Measurements from ENCODE around the gene KYAT1.

KYAT1 gene

GRCh38 chr9:128835246-128836210 is 46.2 kb downstream of the KYAT1 start:
- DNase-seq = no peak

GRCh38 chr9:128833696-128834095 is 48.1 kb downstream of the KYAT1 start:
- DNase-seq = no peak

GRCh38 chr9:128829477-128830251 is 52.1 kb downstream of the KYAT1 start, which contains the start of gene SPOUT1:
Gene SPOUT1 (minus strand): TSS chr9:128829794. CDS start chr9:128829780, 14 bp downstream.
- peak; percentile 91 for DNase-seq

GRCh38 chr9:128828719-128829452 is 52.9 kb downstream of the KYAT1 start:
- DNase-seq = no peak

GRCh38 chr9:128828267-128828666 is 53.5 kb downstream of the KYAT1 start:
- DNase-seq = no peak

- DNase-seq = no peak
Observed at GRCh38 chr9:128825923-128826700, 55.6 kb downstream of the KYAT1 start.

- DNase-seq = no peak
Observed at GRCh38 chr9:128824911-128825310, 56.8 kb downstream of the KYAT1 start.

GRCh38 chr9:128823903-128824406 is 57.8 kb downstream of the KYAT1 start:
- DNase-seq = no peak

- no peak for DNase-seq
Observed at GRCh38 chr9:128823362-128823902, 58.3 kb downstream of the KYAT1 start.

GRCh38 chr9:128822407-128823042 is 59.2 kb downstream of the KYAT1 start:
- no peak for DNase-seq

- DNase-seq = no peak
Observed at GRCh38 chr9:128821584-128822406, 60.0 kb downstream of the KYAT1 start.

GRCh38 chr9:128820665-128821583 is 60.8 kb downstream of the KYAT1 start:
- no peak for DNase-seq

GRCh38 chr9:128819716-128820664 is 61.8 kb downstream of the KYAT1 start:
- peak; percentile 66 for DNase-seq

GRCh38 chr9:128818839-128819715 is 62.7 kb downstream of the KYAT1 start:
- DNase-seq = no peak

GRCh38 chr9:128818099-128818838 is 63.5 kb downstream of the KYAT1 start, which contains the start of gene ENDOG:
Gene ENDOG (plus strand): TSS chr9:128818500. CDS start chr9:128818685, 185 bp downstream.
- peak; percentile 93 for DNase-seq

GRCh38 chr9:128810873-128811272 is 70.9 kb downstream of the KYAT1 start:
- no peak for DNase-seq
